Fibroblast of lung (primary cell): ENCODE results near the gene MAP7. TPM values are rescaled to one million over a fixed set of nuclear protein-coding genes. Genes with fewer than 3 reads are reported as not detected.

Source experiments
- DNase-seq, 2 donors: peaks; one replicate each; pipeline versions ENCODE4 v3.0.0 to v3.0.0-alpha.2; 2010; ENCODE audit warnings: low read depth in 2 of 2
- H2AFZ ChIP-seq: 2 replicates; pipeline ENCODE4 v1.5.1; 2012; ENCODE audit warnings: low read length, control low read depth, inconsistent platforms
- H3K27ac ChIP-seq: 2 replicates; pipeline ENCODE4 v1.5.1; 2011; ENCODE audit warnings: low read length, control low read depth; ENCODE audit not compliant: insufficient read depth
- H3K27me3 ChIP-seq: 2 replicates; pipeline ENCODE4 v1.5.1; 2011; ENCODE audit warnings: mild to moderate bottlenecking, low read length; ENCODE audit not compliant: control insufficient read depth, insufficient read depth
- H3K36me3 ChIP-seq: 2 replicates; pipeline ENCODE4 v1.5.1; 2011; ENCODE audit warnings: low read length; ENCODE audit not compliant: control insufficient read depth, insufficient read depth
- H3K4me1 ChIP-seq: 2 replicates; pipeline ENCODE4 v1.5.1; 2011; ENCODE audit warnings: low read length; ENCODE audit not compliant: control insufficient read depth, insufficient read depth; ENCODE audit errors: extremely low read depth
- H3K4me2 ChIP-seq: 2 replicates; pipeline ENCODE4 v1.5.1; 2011; ENCODE audit warnings: low read length, control low read depth; ENCODE audit not compliant: insufficient read depth; ENCODE audit errors: extremely low read depth
- H3K4me3 ChIP-seq, 4 experiments: fragments of 200-600 bp in 1 of 4; sonication (generic) in 1 of 4; replicated peaks in 1 of 4; 2 replicates each; pipeline ENCODE4 v1.5.1; 2011 to 2016; ENCODE audit warnings: low read length in 4 of 4, low read depth in 3 of 4, mild to moderate bottlenecking in 3 of 4, control low read depth in 2 of 4, inconsistent platforms in 1 of 4, mixed read lengths in 1 of 4; ENCODE audit not compliant: insufficient read depth in 1 of 4; ENCODE audit errors: control extremely low read depth in 1 of 4
- H3K79me2 ChIP-seq: 2 replicates; pipeline ENCODE4 v1.5.1; 2012; ENCODE audit warnings: mild to moderate bottlenecking, low read length, inconsistent platforms; ENCODE audit not compliant: control insufficient read depth, insufficient read depth
- H3K9ac ChIP-seq: 2 replicates; pipeline ENCODE4 v1.5.1; 2011; ENCODE audit warnings: mild to moderate bottlenecking, low read length, control low read depth; ENCODE audit not compliant: insufficient read depth
- H3K9me3 ChIP-seq: 2 replicates; pipeline ENCODE4 v1.5.1; 2012; ENCODE audit warnings: low read depth, low read length; ENCODE audit not compliant: control insufficient read depth, insufficient read depth
- H4K20me1 ChIP-seq: 2 replicates; pipeline ENCODE4 v1.5.1; 2011; ENCODE audit warnings: low read length; ENCODE audit not compliant: control insufficient read depth, insufficient read depth; ENCODE audit errors: extremely low read depth
- EZH2 ChIP-seq: IDR thresholded peaks from 2 replicates; pipeline ENCODE4 v1.5.1; 2012; ENCODE audit warnings: low read length, control low read depth, mild to moderate bottlenecking; ENCODE audit errors: missing control alignments
- polyA plus RNA-seq, 2 donors: library from polyadenylated mRNA; depleted of rRNA in 1 of 2; stranded (reverse) in 1 of 2; unstranded in 1 of 2; fragments of >200 nt; gene quantifications; 2 replicates each; pipeline ENCODE4 v1.2.1, GENCODE V29; 2011 to 2012; ENCODE audit warnings: missing spikeins in 1 of 2
- total RNA-seq: library from RNA; depleted of rRNA; stranded (reverse); fragments of >200 nt; gene quantifications from 2 replicates; pipeline ENCODE4 v1.2.1, GENCODE V29; 2014
- TF ChIP-seq, protein P1 (sequence below), 2 donors: IDR thresholded peaks in 1 of 2; conservative IDR thresholded peaks in 1 of 2; 1 replicate in 1 of 2; 2 replicates in 1 of 2; pipeline ENCODE4 v1.5.1; 2011 to 2012; ENCODE audit warnings: low read length in 2 of 2, control low read depth in 1 of 2, inconsistent platforms in 1 of 2, low read depth in 1 of 2, mild to moderate bottlenecking in 1 of 2

MAP7 gene
- total and polyA plus RNA-seq, 2 donors (not counting 1 experiment from before 2014, with no cell fraction given): 0.40 to 1.5 TPM

DNA sequence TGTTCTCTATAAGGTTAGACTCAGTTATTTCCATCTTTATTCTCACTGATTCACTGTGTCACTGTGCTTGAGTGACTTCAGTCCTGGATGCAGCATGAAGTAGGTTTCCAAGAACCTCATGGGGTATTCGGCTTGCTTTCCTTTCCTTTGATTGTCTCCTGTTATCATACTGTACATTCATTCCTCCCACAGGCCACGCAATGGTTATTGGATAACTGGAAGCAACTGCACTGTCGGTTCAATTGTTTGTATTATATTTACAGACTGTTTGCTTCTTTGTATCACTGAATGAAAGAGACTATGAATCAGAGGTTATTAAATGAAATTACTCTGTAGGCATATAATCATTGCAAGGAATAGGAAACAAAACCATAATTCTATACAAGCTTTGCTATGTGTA is 129.4 kb downstream of the MAP7 start:
- no peaks in the 10 kb centered on the region for H4K20me1 ChIP-seq
- H3K4me2 ChIP-seq: no peak overlapping the region
- H3K27ac ChIP-seq: no peak overlapping the region
- no peak for TF ChIP-seq EZH2
- TF ChIP-seq, protein P1, sequence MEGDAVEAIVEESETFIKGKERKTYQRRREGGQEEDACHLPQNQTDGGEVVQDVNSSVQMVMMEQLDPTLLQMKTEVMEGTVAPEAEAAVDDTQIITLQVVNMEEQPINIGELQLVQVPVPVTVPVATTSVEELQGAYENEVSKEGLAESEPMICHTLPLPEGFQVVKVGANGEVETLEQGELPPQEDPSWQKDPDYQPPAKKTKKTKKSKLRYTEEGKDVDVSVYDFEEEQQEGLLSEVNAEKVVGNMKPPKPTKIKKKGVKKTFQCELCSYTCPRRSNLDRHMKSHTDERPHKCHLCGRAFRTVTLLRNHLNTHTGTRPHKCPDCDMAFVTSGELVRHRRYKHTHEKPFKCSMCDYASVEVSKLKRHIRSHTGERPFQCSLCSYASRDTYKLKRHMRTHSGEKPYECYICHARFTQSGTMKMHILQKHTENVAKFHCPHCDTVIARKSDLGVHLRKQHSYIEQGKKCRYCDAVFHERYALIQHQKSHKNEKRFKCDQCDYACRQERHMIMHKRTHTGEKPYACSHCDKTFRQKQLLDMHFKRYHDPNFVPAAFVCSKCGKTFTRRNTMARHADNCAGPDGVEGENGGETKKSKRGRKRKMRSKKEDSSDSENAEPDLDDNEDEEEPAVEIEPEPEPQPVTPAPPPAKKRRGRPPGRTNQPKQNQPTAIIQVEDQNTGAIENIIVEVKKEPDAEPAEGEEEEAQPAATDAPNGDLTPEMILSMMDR (conservative IDR thresholded peaks at IDR 0.05 in 1 of 2, IDR thresholded peaks at IDR 0.05 in 1 of 2; ENCODE audit: low read depth in 1 of 2, low read length in 2 of 2): no peak
- H3K36me3 ChIP-seq: no peaks in the 10 kb centered on the region
- H3K27me3 ChIP-seq: no peaks in the 10 kb centered on the region
- H3K79me2 ChIP-seq: no peaks in the 10 kb centered on the region
- no peak overlapping the region for H2AFZ ChIP-seq
- no peaks in the 10 kb centered on the region for H3K4me1 ChIP-seq
- no peaks in the 10 kb centered on the region for H3K9me3 ChIP-seq
- H3K4me3 ChIP-seq: no peak overlapping the region
- no peak overlapping the region for H3K9ac ChIP-seq
- no peak for DNase-seq

DNA sequence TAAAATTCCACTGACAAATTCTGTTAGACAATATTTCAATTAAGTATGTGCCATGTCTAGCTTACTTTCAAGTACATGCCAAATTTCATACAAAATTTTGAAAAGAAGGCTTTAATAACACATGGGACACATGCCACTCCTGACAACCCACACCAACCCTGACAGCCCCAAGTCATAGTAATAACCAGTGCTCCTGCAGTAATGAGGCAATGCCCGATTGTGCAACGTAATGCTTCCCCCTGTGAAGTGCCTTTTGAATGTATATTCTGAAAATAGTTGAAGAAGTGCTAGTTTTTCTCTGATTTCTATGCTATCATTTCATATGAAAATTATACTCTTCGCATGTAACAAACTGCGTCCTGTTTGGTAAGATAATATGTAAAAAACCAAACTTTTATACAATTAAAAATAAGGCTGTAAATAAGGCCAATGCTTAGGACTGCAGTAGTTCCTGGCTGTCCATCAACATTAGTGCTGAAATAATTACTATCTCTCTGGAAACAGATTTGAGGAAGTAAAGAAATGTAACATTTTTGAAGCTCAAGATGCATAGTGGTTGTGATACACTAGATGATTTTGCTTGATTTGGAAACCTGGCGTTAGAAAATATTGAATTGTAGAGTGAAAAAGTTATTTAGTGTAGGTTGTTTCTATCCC is 134.7 kb downstream of the MAP7 start:
- Histone ChIP-seq H3K27me3 (no peaks in the 10 kb centered on the region), H3K36me3 (no peaks in the 10 kb centered on the region), H3K4me1 (no peaks in the 10 kb centered on the region), H3K79me2 (no peaks in the 10 kb centered on the region), H3K4me3 (no peak overlapping the region), H2AFZ (no peak overlapping the region), H3K9ac (no peak overlapping the region), H4K20me1 (no peaks in the 10 kb centered on the region), H3K9me3 (no peaks in the 10 kb centered on the region), H3K27ac (no peak overlapping the region), H3K4me2 (no peak overlapping the region)
- TF ChIP-seq, protein P1 (conservative IDR thresholded peaks at IDR 0.05 in 1 of 2, IDR thresholded peaks at IDR 0.05 in 1 of 2; ENCODE audit: low read depth in 1 of 2, low read length in 2 of 2): no peak
- no peak for TF ChIP-seq EZH2
- peak in 1 of 2 donors; percentile 50 for DNase-seq

DNA sequence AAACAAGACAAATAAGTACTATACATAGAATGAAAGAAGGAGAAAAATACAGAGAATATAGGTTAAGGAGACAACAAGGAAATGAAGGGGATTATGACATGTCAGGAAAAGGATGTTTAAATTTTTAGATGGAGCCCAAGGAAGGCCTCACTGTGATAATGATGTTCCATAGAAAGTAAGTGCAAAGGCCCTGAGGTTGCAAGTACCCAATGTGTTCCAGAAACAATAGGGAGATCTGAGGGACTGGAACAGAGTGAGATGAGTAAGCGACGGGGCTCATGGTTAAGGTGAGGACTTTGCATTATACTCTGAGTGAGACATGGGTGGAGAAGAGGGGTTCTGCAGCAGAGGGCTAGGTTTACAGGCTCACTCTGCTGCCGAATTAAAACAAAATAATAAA is 137.8 kb downstream of the MAP7 start:
- Histone ChIP-seq H3K27ac (no peak overlapping the region), H3K36me3 (no peaks in the 10 kb centered on the region), H3K9ac (no peak overlapping the region), H3K4me2 (no peak overlapping the region), H3K4me3 (no peak overlapping the region), H3K79me2 (no peaks in the 10 kb centered on the region), H3K4me1 (no peaks in the 10 kb centered on the region), H3K9me3 (no peaks in the 10 kb centered on the region), H2AFZ (no peak overlapping the region), H4K20me1 (no peaks in the 10 kb centered on the region), H3K27me3 (no peaks in the 10 kb centered on the region)
- DNase-seq: no peak
- TF ChIP-seq, protein P1 (conservative IDR thresholded peaks at IDR 0.05 in 1 of 2, IDR thresholded peaks at IDR 0.05 in 1 of 2; ENCODE audit: low read depth in 1 of 2, low read length in 2 of 2): no peak
- TF ChIP-seq EZH2: no peak
